Activated B cell treated with CpG ODN at 0.5 μM for 24 hours (primary cell): ENCODE results near the gene KIRREL3. TPM values are rescaled to one million over a fixed set of nuclear protein-coding genes. Genes with fewer than 3 reads are reported as not detected.

ENCODE experiments used
- ATAC-seq: fragments of 200-7000 bp; cut with Tn5 transposase; one replicate; pipeline ENCODE4 v1.10.0; 2021; ENCODE audit warnings: low read depth, mild to moderate bottlenecking, moderate library complexity
- CTCF ChIA-PET: fragments of 350-600 bp; sonication (Branson Sonifier 250); formaldehyde crosslinking; loops from one replicate; lab custom pipeline; 2021; ENCODE audit warnings: antibody characterized with exemption; lab: Charles Lee
- POLR2A ChIA-PET: fragments of 350-600 bp; sonication (Branson Sonifier 250); formaldehyde crosslinking; loops from one replicate; lab custom pipeline; 2021; ENCODE audit warnings: antibody characterized with exemption; lab: Charles Lee
- DNase-seq: peaks from one replicate; pipeline ENCODE4 v3.0.0; 2022
- H3K27ac Mint-ChIP-seq: one replicate; pipeline ENCODE4 v1.8.0; 2020; ENCODE audit warnings: mixed read lengths
- H3K27me3 Mint-ChIP-seq: one replicate; pipeline ENCODE4 v1.8.0; 2021; ENCODE audit warnings: mixed read lengths
- H3K36me3 Mint-ChIP-seq: one replicate; pipeline ENCODE4 v1.8.0; 2021; ENCODE audit warnings: low read depth, mixed read lengths
- H3K4me1 Mint-ChIP-seq: one replicate; pipeline ENCODE4 v1.8.0; 2021; ENCODE audit warnings: mixed read lengths
- H3K4me3 Mint-ChIP-seq: one replicate; pipeline ENCODE4 v1.8.0; 2020; ENCODE audit warnings: mild to moderate bottlenecking, mixed read lengths
- H3K9me3 Mint-ChIP-seq: one replicate; pipeline ENCODE4 v1.8.0; 2020; ENCODE audit warnings: mixed read lengths
- CTCF ChIP-seq: fragments of 200-600 bp; IDR thresholded peaks from one replicate; pipeline ENCODE4 v1.8.0; 2022; ENCODE audit warnings: antibody characterized with exemption, mild to moderate bottlenecking
- intact Hi-C: fragments of 100-400 bp; cut with micrococcal nuclease; formaldehyde crosslinking; loops from one replicate; pipeline ENCODE4 v1.15.1; 2024
- total RNA-seq: library from RNA; stranded (reverse); gene quantifications from 2 replicates; pipeline ENCODE4 v1.2.3, GENCODE V29; 2022

The KIRREL3 gene
- total RNA-seq, 1 donor from 2014 or later: not detected

DNA sequence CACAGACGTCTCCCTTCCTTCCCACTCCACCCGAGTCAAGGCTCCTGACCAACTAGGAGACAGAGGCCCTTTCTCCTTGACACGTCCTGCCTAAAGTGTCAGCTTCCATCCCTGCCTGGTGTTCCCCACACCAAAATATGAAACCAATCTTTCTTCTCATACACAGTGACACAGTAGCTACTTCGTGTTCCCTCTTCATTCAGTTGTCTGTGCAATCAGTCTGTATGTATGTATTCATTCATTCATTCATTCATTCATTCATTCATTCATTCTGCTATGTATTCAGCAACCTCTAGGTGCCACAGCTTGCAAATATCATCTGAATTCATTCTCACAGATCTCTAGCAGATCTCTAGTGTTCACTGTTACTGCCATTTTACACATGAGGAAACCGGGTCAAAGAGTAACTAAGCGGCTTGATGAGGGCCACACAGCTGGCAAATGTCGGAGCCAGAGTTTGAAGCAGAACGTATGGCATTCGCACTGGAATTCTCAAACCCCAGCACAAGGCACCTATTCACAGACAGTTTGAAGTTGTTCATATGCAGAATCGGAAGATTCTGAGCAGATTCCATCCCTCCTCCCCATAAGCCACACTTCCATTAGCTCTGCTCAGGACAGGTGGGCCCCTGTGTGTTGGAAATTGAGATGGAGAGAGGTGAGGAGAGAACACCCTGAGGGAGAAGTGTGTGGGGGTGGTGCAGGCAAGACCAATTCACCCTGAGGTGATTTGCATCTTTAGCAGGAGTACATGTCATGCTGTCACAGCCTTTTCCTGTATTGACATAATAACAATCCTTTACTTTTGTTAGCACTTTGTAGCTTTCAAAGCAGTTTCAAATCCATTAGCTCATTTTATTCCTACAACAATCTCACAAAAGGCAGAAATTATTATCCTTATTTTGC lies 369.4 kb downstream of the KIRREL3 start:
- H3K9me3 Mint-ChIP-seq: no peaks in the 10 kb centered on the region
- ATAC-seq (no peak), DNase-seq (no peak)
- no peak overlapping the region for H3K4me3 Mint-ChIP-seq
- CTCF ChIA-PET: no interaction called here
- TF ChIP-seq CTCF: no peak
- H3K27ac Mint-ChIP-seq: no peak overlapping the region
- no peaks in the 10 kb centered on the region for H3K27me3 Mint-ChIP-seq
- intact Hi-C loops: no loop called here
- H3K4me1 Mint-ChIP-seq: no peaks in the 10 kb centered on the region
- H3K36me3 Mint-ChIP-seq: no peaks in the 10 kb centered on the region
- POLR2A ChIA-PET: no interaction called here

- DNase-seq: no peak
- intact Hi-C loops: no loop called here
- ChIA-PET CTCF (no interaction called here), POLR2A (no interaction called here)
- H3K27me3 Mint-ChIP-seq: no peaks in the 10 kb centered on the region
- no peak for ATAC-seq
- H3K4me3 Mint-ChIP-seq: no peak overlapping the region
- H3K36me3 Mint-ChIP-seq: no peaks in the 10 kb centered on the region
- TF ChIP-seq CTCF: no peak
- H3K9me3 Mint-ChIP-seq: no peaks in the 10 kb centered on the region
- no peak overlapping the region for H3K27ac Mint-ChIP-seq
- H3K4me1 Mint-ChIP-seq: no peaks in the 10 kb centered on the region
These were observed 370.1 kb downstream of the KIRREL3 start for GRCh38 chr11:126630488-126630887.

DNA sequence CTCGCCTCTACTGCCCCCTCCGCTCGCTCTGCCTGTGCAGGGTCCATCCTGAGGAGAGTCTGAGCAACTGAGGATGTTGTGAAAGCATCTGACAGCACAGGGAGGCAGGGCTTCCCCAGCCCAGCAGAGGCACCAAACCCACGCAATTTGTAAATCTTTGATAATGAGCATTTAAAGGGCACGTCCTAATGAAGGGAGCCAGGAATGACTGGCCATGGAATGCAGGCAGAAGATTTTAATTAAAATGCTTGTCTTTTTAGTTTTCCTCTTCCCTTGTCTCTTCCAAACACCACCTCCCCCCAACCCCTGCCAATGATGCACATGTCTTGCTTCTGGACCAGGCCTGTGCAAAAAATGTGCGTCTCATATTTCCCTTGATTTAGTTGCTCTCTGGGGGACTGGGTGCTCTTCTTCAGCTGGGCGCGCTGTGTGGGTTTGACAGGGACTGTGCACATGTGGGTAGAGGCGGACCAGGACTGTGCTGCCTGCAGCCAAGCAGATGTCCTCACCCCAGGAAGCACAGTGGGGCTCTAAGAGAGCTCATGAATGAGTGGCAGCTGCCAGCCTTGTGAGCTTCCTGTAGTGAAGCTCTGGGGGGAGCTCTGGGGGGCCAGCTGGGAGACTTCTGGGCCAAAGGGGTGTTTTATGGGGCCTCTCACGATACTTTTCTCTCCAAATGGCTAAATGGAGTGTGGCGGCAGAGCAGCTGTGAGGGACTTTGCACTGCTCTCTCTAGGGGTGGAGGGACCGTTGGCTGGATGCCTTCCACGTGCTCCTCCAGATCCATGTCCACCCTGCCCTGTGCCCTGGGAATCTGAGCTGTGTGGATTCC lies 371.6 kb downstream of the KIRREL3 start:
- CTCF ChIA-PET: no interaction called here
- Mint-ChIP-seq H3K9me3 (no peaks in the 10 kb centered on the region), H3K4me1 (no peaks in the 10 kb centered on the region), H3K4me3 (no peak overlapping the region), H3K27ac (no peak overlapping the region), H3K27me3 (no peaks in the 10 kb centered on the region), H3K36me3 (no peaks in the 10 kb centered on the region)
- POLR2A ChIA-PET: no interaction called here
- TF ChIP-seq CTCF: no peak
- DNase-seq (no peak), ATAC-seq (no peak)
- intact Hi-C loops: no loop called here

DNA sequence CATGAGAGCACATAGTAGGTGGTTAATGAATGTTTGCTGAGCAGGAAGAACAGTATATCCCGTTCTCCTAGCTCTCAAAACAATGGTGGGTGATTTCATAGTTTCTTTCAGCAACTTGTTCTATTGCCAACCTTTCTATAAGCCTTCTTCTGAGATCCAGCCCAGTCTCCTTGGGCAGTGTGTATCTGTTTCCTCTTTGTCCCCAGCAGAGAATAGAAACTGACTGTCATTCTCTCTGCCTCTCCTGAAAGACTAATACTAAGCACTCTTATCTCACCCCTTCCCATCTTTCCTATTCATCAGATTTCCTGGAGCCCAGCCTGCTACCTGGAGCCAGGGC lies 372.1 kb downstream of the KIRREL3 start:
- DNase-seq (no peak), ATAC-seq (no peak)
- no peak for TF ChIP-seq CTCF
- Mint-ChIP-seq H3K9me3 (no peaks in the 10 kb centered on the region), H3K27me3 (no peaks in the 10 kb centered on the region), H3K4me1 (no peaks in the 10 kb centered on the region), H3K36me3 (no peaks in the 10 kb centered on the region), H3K27ac (no peak overlapping the region), H3K4me3 (no peak overlapping the region)
- ChIA-PET POLR2A (no interaction called here), CTCF (no interaction called here)
- intact Hi-C loops: no loop called here

GRCh38 chr11:126627421-126627820 lies 373.1 kb downstream of the KIRREL3 start:
- ATAC-seq (no peak), DNase-seq (no peak)
- Mint-ChIP-seq H3K36me3 (no peaks in the 10 kb centered on the region), H3K4me3 (no peak overlapping the region), H3K9me3 (no peaks in the 10 kb centered on the region), H3K4me1 (no peaks in the 10 kb centered on the region), H3K27ac (no peak overlapping the region), H3K27me3 (no peaks in the 10 kb centered on the region)
- TF ChIP-seq CTCF: no peak
- ChIA-PET CTCF (no interaction called here), POLR2A (no interaction called here)
- intact Hi-C loops: no loop called here
